Trophoblast cell (in vitro differentiated cells and primary cell): ENCODE data around the gene CEBPA.
A peak's percentile ranks its signal among the peaks of the same experiment; 100 is the strongest.

Source experiments
- DNase-seq, 2 donors: peaks; one replicate each; pipeline ENCODE4 v3.0.0-alpha.2; 2016
- H2AFZ ChIP-seq: 2 replicates; pipeline ENCODE4 v1.6.1; 2013; ENCODE audit warnings: low read length, moderate library complexity, mild to moderate bottlenecking; ENCODE audit not compliant: insufficient read depth, poor library complexity
- H2AK5ac ChIP-seq: 2 replicates; pipeline ENCODE4 v1.6.1; 2013; ENCODE audit warnings: mild to moderate bottlenecking, low read length
- H2BK120ac ChIP-seq: 2 replicates; pipeline ENCODE4 v1.6.1; 2013; ENCODE audit warnings: low read length, mild to moderate bottlenecking, moderate library complexity; ENCODE audit not compliant: insufficient read depth, poor library complexity
- H2BK12ac ChIP-seq: 2 replicates; pipeline ENCODE4 v1.6.1; 2013; ENCODE audit warnings: mild to moderate bottlenecking, low read length, moderate library complexity
- H2BK5ac ChIP-seq: 2 replicates; pipeline ENCODE4 v1.6.1; 2013; ENCODE audit warnings: low read length, low read depth, moderate library complexity, mild to moderate bottlenecking; ENCODE audit not compliant: poor library complexity
- H3K14ac ChIP-seq: 2 replicates; pipeline ENCODE4 v1.6.1; 2013; ENCODE audit warnings: mild to moderate bottlenecking, low read length
- H3K18ac ChIP-seq: 2 replicates; pipeline ENCODE4 v1.6.1; 2013; ENCODE audit warnings: mild to moderate bottlenecking, low read length
- H3K23ac ChIP-seq: 2 replicates; pipeline ENCODE4 v1.6.1; 2013; ENCODE audit warnings: low read length
- H3K27ac ChIP-seq: 2 replicates; pipeline ENCODE4 v1.5.1; 2013; ENCODE audit warnings: low read depth, mild to moderate bottlenecking, inconsistent platforms, low read length, moderate library complexity
- H3K27me3 ChIP-seq: 2 replicates; pipeline ENCODE4 v1.6.1; 2013; ENCODE audit warnings: inconsistent platforms, mild to moderate bottlenecking, low read length, moderate library complexity; ENCODE audit not compliant: insufficient read depth
- H3K36me3 ChIP-seq, 2 experiments: 1 replicate in 1 of 2; 2 replicates in 1 of 2; pipeline ENCODE4 v1.6.1; 2013; ENCODE audit warnings: low read length in 2 of 2, mild to moderate bottlenecking in 2 of 2, moderate library complexity in 1 of 2; ENCODE audit not compliant: insufficient read depth in 2 of 2, control insufficient read depth in 1 of 2
- H3K4ac ChIP-seq: 2 replicates; pipeline ENCODE4 v1.6.1; 2013; ENCODE audit warnings: low read depth, mild to moderate bottlenecking, low read length, moderate library complexity
- H3K4me1 ChIP-seq, 2 experiments: 1 replicate in 1 of 2; 2 replicates in 1 of 2; pipeline ENCODE4 v1.6.1; 2013; ENCODE audit warnings: low read length in 2 of 2, mild to moderate bottlenecking in 2 of 2, moderate library complexity in 1 of 2; ENCODE audit not compliant: insufficient read depth in 2 of 2, control insufficient read depth in 1 of 2
- H3K4me2 ChIP-seq: 2 replicates; pipeline ENCODE4 v1.6.1; 2013; ENCODE audit warnings: inconsistent platforms, mild to moderate bottlenecking, low read length, moderate library complexity
- H3K4me3 ChIP-seq: 2 replicates; pipeline ENCODE4 v1.5.1; 2013; ENCODE audit warnings: mild to moderate bottlenecking, low read depth, low read length, inconsistent platforms
- H3K79me1 ChIP-seq: one replicate; pipeline ENCODE4 v1.6.1; 2013; ENCODE audit warnings: low read length
- H3K79me2 ChIP-seq: 2 replicates; pipeline ENCODE4 v1.6.1; 2013; ENCODE audit warnings: low read length, mild to moderate bottlenecking; ENCODE audit not compliant: control insufficient read depth, insufficient read depth, poor library complexity
- H3K9ac ChIP-seq: 2 replicates; pipeline ENCODE4 v1.6.1; 2013; ENCODE audit warnings: mild to moderate bottlenecking, low read length
- H3K9me3 ChIP-seq: 2 replicates; pipeline ENCODE4 v1.6.1; 2013; ENCODE audit warnings: low read depth, mild to moderate bottlenecking, control low read depth, inconsistent platforms, low read length; ENCODE audit not compliant: insufficient read depth
- H4K12ac ChIP-seq: 2 replicates; pipeline ENCODE4 v1.6.1; 2013; ENCODE audit warnings: low read depth, mild to moderate bottlenecking, low read length, moderate library complexity
- H4K8ac ChIP-seq: 2 replicates; pipeline ENCODE4 v1.6.1; 2013; ENCODE audit warnings: low read depth, mild to moderate bottlenecking, low read length, moderate library complexity
- H4K91ac ChIP-seq: one replicate; pipeline ENCODE4 v1.6.1; 2013; ENCODE audit warnings: low read depth, mild to moderate bottlenecking, low read length, moderate library complexity
- WGBS: extraction: QIAGEN DNeasy Blood & Tissue Kit; methylation state at CpG from one replicate; pipeline ENCODE4 v1.1.7; 2013; ENCODE audit warnings: missing lambda C conversion rate; ENCODE audit not compliant: insufficient read length, insufficient coverage; ENCODE audit errors: extremely low coverage; 5-methylcytosine and 5-hydroxymethylcytosine counted together

The CEBPA gene

GRCh38 chr19:33291623-33292534, 10.5 kb downstream of the CEBPA start:
- Histone ChIP-seq H4K12ac (no peak overlapping the region), H3K9ac (no peak overlapping the region), H3K27me3 (no peaks in the 10 kb centered on the region), H2BK12ac (peak overlapping the region; percentile 76), H2AFZ (no peak overlapping the region), H3K23ac (no peak overlapping the region), H4K91ac (peak overlapping the region; percentile 49), H3K9me3 (no peaks in the 10 kb centered on the region), H2BK5ac (peak overlapping the region; percentile 55), H3K36me3 (no peaks in the 10 kb centered on the region), H3K4me1 (peaks cover 28 to 51% of the 10 kb centered on the region in 2 experiments), H4K8ac (peak overlapping the region; percentile 51), H3K27ac (no peak overlapping the region), H3K79me2 (peaks cover 1% of the 10 kb centered on the region), H3K18ac (peak overlapping the region; percentile 65), H2BK120ac (peak overlapping the region; percentile 22), H3K4me2 (no peak overlapping the region), H2AK5ac (peak overlapping the region; percentile 75), H3K4ac (peak overlapping the region; percentile 7), H3K79me1 (peaks cover 36% of the 10 kb centered on the region), H3K4me3 (no peak overlapping the region), H3K14ac (peak overlapping the region; percentile 54)
- peak in 1 of 2 donors; percentile 43 for DNase-seq
- no CpG with 5 or more reads among the region's 15 CpGs for WGBS

GRCh38 chr19:33290956-33291622, 11.2 kb downstream of the CEBPA start:
- peak; percentile 95 for DNase-seq
- Histone ChIP-seq H3K27me3 (no peaks in the 10 kb centered on the region), H3K4ac (no peak overlapping the region), H3K14ac (peak overlapping the region; percentile 54), H3K23ac (no peak overlapping the region), H2AFZ (no peak overlapping the region), H3K4me1 (peaks cover 29 to 51% of the 10 kb centered on the region in 2 experiments), H3K9me3 (no peaks in the 10 kb centered on the region), H4K8ac (peak overlapping the region; percentile 51), H3K18ac (peak overlapping the region; percentile 65), H2AK5ac (peak overlapping the region; percentile 5), H3K36me3 (no peaks in the 10 kb centered on the region), H4K12ac (no peak overlapping the region), H4K91ac (peak overlapping the region; percentile 60), H2BK120ac (peak overlapping the region; percentile 22), H3K79me1 (peaks cover 38% of the 10 kb centered on the region), H3K4me2 (no peak overlapping the region), H3K79me2 (peaks cover 1% of the 10 kb centered on the region), H2BK5ac (peak overlapping the region; percentile 55), H2BK12ac (peak overlapping the region; percentile 76), H3K9ac (no peak overlapping the region), H3K4me3 (no peak overlapping the region), H3K27ac (peak overlapping the region; percentile 28)
- no CpG with 5 or more reads among the region's 14 CpGs for WGBS

GRCh38 chr19:33290082-33290815, 12.1 kb downstream of the CEBPA start:
- Histone ChIP-seq H3K27me3 (no peaks in the 10 kb centered on the region), H3K23ac (no peak overlapping the region), H3K4me2 (no peak overlapping the region), H3K4ac (no peak overlapping the region), H3K36me3 (no peaks in the 10 kb centered on the region), H3K4me3 (no peak overlapping the region), H3K18ac (peak overlapping the region; percentile 4), H4K12ac (no peak overlapping the region), H2AFZ (no peak overlapping the region), H3K9ac (no peak overlapping the region), H3K9me3 (no peaks in the 10 kb centered on the region), H2BK5ac (peak overlapping the region; percentile 9), H3K79me2 (peaks cover 1% of the 10 kb centered on the region), H3K79me1 (peaks cover 37% of the 10 kb centered on the region), H4K91ac (peak overlapping the region; percentile 60), H2BK12ac (peak overlapping the region; percentile 37), H3K14ac (peak overlapping the region; percentile 12), H2AK5ac (peak overlapping the region; percentile 5), H3K4me1 (peaks cover 37 to 57% of the 10 kb centered on the region in 2 experiments), H4K8ac (no peak overlapping the region), H2BK120ac (no peak overlapping the region), H3K27ac (peak overlapping the region; percentile 28)
- peak; percentile 96 to 97 for DNase-seq
- no CpG with 5 or more reads among the region's 11 CpGs for WGBS

GRCh38 chr19:33289261-33289660, 13.1 kb downstream of the CEBPA start:
- peaks cover 1% of the 10 kb centered on the region for H3K79me2 ChIP-seq
- no peak overlapping the region for H2AFZ ChIP-seq
- no peak overlapping the region for H3K4ac ChIP-seq
- H3K9me3 ChIP-seq, result no peaks in the 10 kb centered on the region
- H3K79me1 ChIP-seq, result peaks cover 32% of the 10 kb centered on the region
- H3K18ac ChIP-seq, result no peak overlapping the region
- H2BK5ac ChIP-seq, result no peak overlapping the region
- H2BK12ac ChIP-seq, result no peak overlapping the region
- peak overlapping the region; percentile 34 for H4K91ac ChIP-seq
- peaks cover 45 to 59% of the 10 kb centered on the region in 2 experiments for H3K4me1 ChIP-seq
- H3K36me3 ChIP-seq, result no peaks in the 10 kb centered on the region
- H4K12ac ChIP-seq, result no peak overlapping the region
- H3K4me3 ChIP-seq, result no peak overlapping the region
- H3K9ac ChIP-seq, result no peak overlapping the region
- no peak overlapping the region for H3K14ac ChIP-seq
- no peak overlapping the region for H2BK120ac ChIP-seq
- no peak overlapping the region for H3K23ac ChIP-seq
- H4K8ac ChIP-seq, result no peak overlapping the region
- no peak overlapping the region for H3K4me2 ChIP-seq
- H2AK5ac ChIP-seq, result no peak overlapping the region
- DNase-seq, result peak in 1 of 2 donors; percentile 75
- no peaks in the 10 kb centered on the region for H3K27me3 ChIP-seq
- no peak overlapping the region for H3K27ac ChIP-seq
